H9 (cell line): ENCODE measurements around the gene RELA. TPM values are rescaled to one million over a fixed set of nuclear protein-coding genes. Genes with fewer than 3 reads are reported as not detected.

Experiments
- DNase-seq: peaks from one replicate; pipeline ENCODE4 v3.0.0-alpha.2; 2017
- H2AFZ ChIP-seq: one replicate; pipeline ENCODE4 v1.6.1; 2013; ENCODE audit warnings: mild to moderate bottlenecking, low read length, control low read depth, moderate library complexity
- H2AK5ac ChIP-seq: 2 replicates; pipeline ENCODE4 v1.6.1; 2013; ENCODE audit warnings: low read length, control low read depth, mixed read lengths; ENCODE audit not compliant: insufficient read length
- H2BK120ac ChIP-seq: one replicate; pipeline ENCODE4 v1.6.1; 2013; ENCODE audit warnings: low read depth, mild to moderate bottlenecking, low read length, control low read depth, inconsistent platforms; ENCODE audit not compliant: poor library complexity, severe bottlenecking
- H2BK12ac ChIP-seq: 2 replicates; pipeline ENCODE4 v1.6.1; 2013; ENCODE audit warnings: low read length, control low read depth, mixed read lengths, low read depth; ENCODE audit not compliant: insufficient read length
- H2BK15ac ChIP-seq: 2 replicates; pipeline ENCODE4 v1.6.1; 2013; ENCODE audit warnings: low read depth, low read length, control low read depth
- H2BK20ac ChIP-seq: one replicate; pipeline ENCODE4 v1.6.1; 2013; ENCODE audit warnings: low read depth, mild to moderate bottlenecking, low read length, control low read depth, inconsistent platforms; ENCODE audit not compliant: poor library complexity, severe bottlenecking
- H2BK5ac ChIP-seq: 2 replicates; pipeline ENCODE4 v1.6.1; 2013; ENCODE audit warnings: low read length, control low read depth, mixed read lengths; ENCODE audit not compliant: insufficient read length
- H3K14ac ChIP-seq: 2 replicates; pipeline ENCODE4 v1.6.1; 2013; ENCODE audit warnings: low read length, control low read depth; ENCODE audit not compliant: insufficient read depth
- H3K18ac ChIP-seq: 2 replicates; pipeline ENCODE4 v1.6.1; 2013; ENCODE audit warnings: low read depth, mild to moderate bottlenecking, mixed read lengths, low read length, control low read depth; ENCODE audit not compliant: insufficient read length
- H3K23ac ChIP-seq: 2 replicates; pipeline ENCODE4 v1.6.1; 2013; ENCODE audit warnings: low read length, control low read depth, mixed read lengths, low read depth; ENCODE audit not compliant: insufficient read length
- H3K23me2 ChIP-seq: 2 replicates; pipeline ENCODE4 v1.6.1; 2013; ENCODE audit warnings: low read depth, mild to moderate bottlenecking, mixed read lengths, low read length, control low read depth; ENCODE audit not compliant: insufficient read length, poor library complexity, severe bottlenecking
- H3K27ac ChIP-seq: 2 replicates; pipeline ENCODE4 v1.5.1; 2013; ENCODE audit warnings: low read length, control low read depth, mixed read lengths, low read depth; ENCODE audit not compliant: insufficient read length
- H3K27me3 ChIP-seq: 2 replicates; pipeline ENCODE4 v1.6.1; 2013; ENCODE audit warnings: low read length, control low read depth, inconsistent platforms; ENCODE audit not compliant: insufficient read depth
- H3K4ac ChIP-seq: 2 replicates; pipeline ENCODE4 v1.6.1; 2013; ENCODE audit warnings: low read depth, mild to moderate bottlenecking, control low read depth, inconsistent platforms, low read length, moderate library complexity
- H3K4me1 ChIP-seq: 2 replicates; pipeline ENCODE4 v1.6.1; 2013; ENCODE audit warnings: low read length, control low read depth, inconsistent platforms; ENCODE audit not compliant: insufficient read depth
- H3K4me2 ChIP-seq: 2 replicates; pipeline ENCODE4 v1.6.1; 2013; ENCODE audit warnings: low read length, control low read depth, mixed read lengths; ENCODE audit not compliant: insufficient read length, insufficient read depth
- H3K56ac ChIP-seq: 2 replicates; pipeline ENCODE4 v1.6.1; 2013; ENCODE audit warnings: low read depth, mild to moderate bottlenecking, mixed read lengths, low read length, control low read depth; ENCODE audit not compliant: insufficient read length
- H3K79me1 ChIP-seq: 2 replicates; pipeline ENCODE4 v1.6.1; 2013; ENCODE audit warnings: low read depth, mild to moderate bottlenecking, moderate library complexity, low read length, control low read depth, inconsistent platforms; ENCODE audit not compliant: insufficient read depth, poor library complexity, severe bottlenecking
- H3K79me2 ChIP-seq: 2 replicates; pipeline ENCODE4 v1.6.1; 2013; ENCODE audit warnings: low read length, control low read depth, inconsistent platforms; ENCODE audit not compliant: insufficient read depth
- H3K9ac ChIP-seq: 2 replicates; pipeline ENCODE4 v1.6.1; 2013; ENCODE audit warnings: low read length, control low read depth, mixed read lengths; ENCODE audit not compliant: insufficient read length; ENCODE audit errors: extremely low read depth
- H3K9me3 ChIP-seq: one replicate; pipeline ENCODE4 v1.6.1; 2013; ENCODE audit warnings: low read depth, low read length, inconsistent platforms; ENCODE audit not compliant: control insufficient read depth
- H3T11ph ChIP-seq: one replicate; pipeline ENCODE4 v1.6.1; 2013; ENCODE audit warnings: mild to moderate bottlenecking, low read length, control low read depth, inconsistent platforms
- H4K20me1 ChIP-seq: one replicate; pipeline ENCODE4 v1.6.1; 2013; ENCODE audit not compliant: control insufficient read depth, insufficient read length, insufficient read depth
- H4K5ac ChIP-seq: 2 replicates; pipeline ENCODE4 v1.6.1; 2013; ENCODE audit warnings: low read depth, mild to moderate bottlenecking, mixed read lengths, low read length, control low read depth; ENCODE audit not compliant: insufficient read length
- H4K8ac ChIP-seq: replicated peaks from 2 replicates; pipeline ENCODE4 v1.6.1; 2013; ENCODE audit warnings: low read length, control low read depth, mixed read lengths, low read depth; ENCODE audit not compliant: insufficient read length
- H4K91ac ChIP-seq: 2 replicates; pipeline ENCODE4 v1.6.1; 2013; ENCODE audit warnings: low read depth, mild to moderate bottlenecking, moderate library complexity, mixed read lengths, low read length, control low read depth; ENCODE audit not compliant: insufficient read length
- H3K27ac Mint-ChIP-seq, 3 experiments: 2 replicates in 2 of 3; 3 replicates in 1 of 3; pipeline ENCODE4 v1.8.0; 2020 to 2021; ENCODE audit warnings: mixed read lengths in 3 of 3, mild to moderate bottlenecking in 1 of 3, moderate library complexity in 1 of 3
- H3K27me3 Mint-ChIP-seq: 2 replicates; pipeline ENCODE4 v1.8.0; 2021; ENCODE audit warnings: low read depth, mild to moderate bottlenecking, moderate library complexity, mixed read lengths
- H3K36me3 Mint-ChIP-seq, 3 experiments: 2 replicates in 2 of 3; 3 replicates in 1 of 3; pipeline ENCODE4 v1.8.0; 2020 to 2021; ENCODE audit warnings: low read depth in 3 of 3, mixed read lengths in 3 of 3; ENCODE audit not compliant: insufficient read depth in 1 of 3
- H3K4me1 Mint-ChIP-seq, 2 experiments: 2 replicates each; pipeline ENCODE4 v1.8.0; 2020; ENCODE audit warnings: mixed read lengths in 2 of 2
- H3K4me3 Mint-ChIP-seq, 2 experiments: 2 replicates in 1 of 2; 3 replicates in 1 of 2; pipeline ENCODE4 v1.8.0; 2020 to 2021; ENCODE audit warnings: mild to moderate bottlenecking in 2 of 2, mixed read lengths in 2 of 2, moderate library complexity in 1 of 2
- H3K9me3 Mint-ChIP-seq, 2 experiments: 2 replicates in 1 of 2; 3 replicates in 1 of 2; pipeline ENCODE4 v1.8.0; 2020; ENCODE audit warnings: mild to moderate bottlenecking in 2 of 2, mixed read lengths in 2 of 2, moderate library complexity in 1 of 2
- WGBS: extraction: QIAGEN DNeasy Blood & Tissue Kit; methylation state at CpG from one replicate; pipeline ENCODE4 v1.1.7; 2013; ENCODE audit warnings: missing lambda C conversion rate, low lambda C conversion rate, mixed read lengths; ENCODE audit not compliant: insufficient read length; ENCODE audit errors: extremely low coverage; 5-methylcytosine and 5-hydroxymethylcytosine counted together
- total RNA-seq: library from RNA; stranded (reverse); gene quantifications from 2 replicates; pipeline ENCODE4 v1.2.1, GENCODE V29; 2021
- TF ChIP-seq, protein P1 (sequence below): fragments of 200-600 bp; sonication (generic); conservative IDR thresholded peaks from 3 replicates; pipeline ENCODE4 v1.8.0; 2021; ENCODE audit warnings: antibody characterized with exemption, mild to moderate bottlenecking

RELA gene
- total RNA-seq, 1 experiment from 2014 or later = 48.8 TPM

DNA sequence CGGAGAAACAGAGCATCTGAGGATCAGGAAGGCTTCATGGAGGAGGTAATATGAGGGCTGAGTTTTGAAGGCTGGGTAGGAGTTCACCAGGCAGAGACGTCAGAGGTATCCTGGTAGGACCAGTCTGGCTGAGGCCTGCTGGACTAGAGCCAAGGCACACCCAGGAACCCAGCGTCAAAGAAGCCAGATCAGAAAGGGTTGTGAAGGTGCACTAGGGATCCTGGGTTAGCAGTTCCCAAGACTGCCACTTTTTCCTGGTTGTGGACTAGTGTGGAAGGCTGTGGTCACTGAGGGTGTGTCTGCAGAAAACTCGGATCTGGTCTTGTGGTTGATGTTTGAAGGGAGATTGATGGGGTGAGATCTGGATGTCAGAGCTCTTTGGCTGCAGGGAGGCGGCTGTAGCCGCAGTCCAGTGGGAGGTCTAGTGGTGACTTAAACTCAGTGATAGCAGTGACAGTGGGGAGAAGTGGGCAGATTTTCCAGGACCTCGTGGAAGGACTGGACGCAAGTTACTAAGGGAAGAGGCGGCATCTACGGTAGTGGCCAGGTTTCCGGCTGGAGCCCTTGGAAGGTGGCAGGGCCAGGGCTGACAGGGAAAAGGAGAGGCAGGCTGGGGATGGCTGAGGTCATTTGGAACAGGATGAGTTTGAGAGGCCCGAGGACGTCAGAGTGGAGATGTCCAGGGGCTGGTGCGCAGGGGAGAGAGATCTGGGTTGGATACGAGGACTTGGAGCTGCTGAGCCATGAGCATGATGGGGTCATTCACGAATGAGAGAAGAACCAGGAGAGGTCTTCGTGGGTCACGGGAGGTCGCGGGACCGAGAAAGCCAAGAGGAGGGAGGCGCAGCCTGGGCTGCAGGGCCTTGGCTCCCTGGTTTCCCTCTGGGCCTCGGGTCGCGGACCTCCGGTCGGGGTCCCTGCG, 10.9 kb downstream of the RELA start:
- no peak overlapping the region for H2BK20ac ChIP-seq
- Mint-ChIP-seq H3K4me3 (peak overlapping the region; percentile 78 to 80), H3K4me1 (peaks cover 20 to 23% of the 10 kb centered on the region in 2 experiments), H3K27me3 (peaks cover 3% of the 10 kb centered on the region), H3K27ac (peak overlapping the region in 2 of 3 experiments; percentile 47 to 90; a peak in 3 of 7 replicates), H3K36me3 (peaks cover 21 to 36% (median 26%) of the 10 kb centered on the region in 3 experiments), H3K9me3 (no peaks in the 10 kb centered on the region; a peak in 1 of 5 replicates)
- H3T11ph ChIP-seq = no peak overlapping the region
- H3K9ac ChIP-seq = peak overlapping the region; percentile 39
- H3K14ac ChIP-seq = peak overlapping the region; percentile 77; the same call in 1 of the 2 replicates
- no peaks in the 10 kb centered on the region for H3K27me3 ChIP-seq
- H3K4ac ChIP-seq = no peak overlapping the region
- peak overlapping the region; percentile 86 for H3K4me2 ChIP-seq
- H2BK12ac ChIP-seq = no peak overlapping the region
- DNase-seq = no peak
- H3K23me2 ChIP-seq = peaks cover 4% of the 10 kb centered on the region
- H3K4me1 ChIP-seq = peaks cover 4% of the 10 kb centered on the region; the same call in 1 of the 2 replicates
- H2AFZ ChIP-seq = no peak overlapping the region
- no peak overlapping the region for H4K91ac ChIP-seq
- no peaks in the 10 kb centered on the region for H3K79me2 ChIP-seq
- H4K5ac ChIP-seq = no peak overlapping the region
- no peak overlapping the region for H2BK120ac ChIP-seq
- H2AK5ac ChIP-seq = no peak overlapping the region
- H2BK5ac ChIP-seq = no peak overlapping the region
- TF ChIP-seq, protein P1, sequence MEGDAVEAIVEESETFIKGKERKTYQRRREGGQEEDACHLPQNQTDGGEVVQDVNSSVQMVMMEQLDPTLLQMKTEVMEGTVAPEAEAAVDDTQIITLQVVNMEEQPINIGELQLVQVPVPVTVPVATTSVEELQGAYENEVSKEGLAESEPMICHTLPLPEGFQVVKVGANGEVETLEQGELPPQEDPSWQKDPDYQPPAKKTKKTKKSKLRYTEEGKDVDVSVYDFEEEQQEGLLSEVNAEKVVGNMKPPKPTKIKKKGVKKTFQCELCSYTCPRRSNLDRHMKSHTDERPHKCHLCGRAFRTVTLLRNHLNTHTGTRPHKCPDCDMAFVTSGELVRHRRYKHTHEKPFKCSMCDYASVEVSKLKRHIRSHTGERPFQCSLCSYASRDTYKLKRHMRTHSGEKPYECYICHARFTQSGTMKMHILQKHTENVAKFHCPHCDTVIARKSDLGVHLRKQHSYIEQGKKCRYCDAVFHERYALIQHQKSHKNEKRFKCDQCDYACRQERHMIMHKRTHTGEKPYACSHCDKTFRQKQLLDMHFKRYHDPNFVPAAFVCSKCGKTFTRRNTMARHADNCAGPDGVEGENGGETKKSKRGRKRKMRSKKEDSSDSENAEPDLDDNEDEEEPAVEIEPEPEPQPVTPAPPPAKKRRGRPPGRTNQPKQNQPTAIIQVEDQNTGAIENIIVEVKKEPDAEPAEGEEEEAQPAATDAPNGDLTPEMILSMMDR = no peak
- no peak overlapping the region for H2BK15ac ChIP-seq
- H4K20me1 ChIP-seq = no peaks in the 10 kb centered on the region
- H3K23ac ChIP-seq = no peak overlapping the region
- no peak overlapping the region for H3K27ac ChIP-seq
- H4K8ac ChIP-seq = no peak overlapping the region
- H3K18ac ChIP-seq = no peak overlapping the region
- H3K79me1 ChIP-seq = no peaks in the 10 kb centered on the region
- no peak overlapping the region for H3K56ac ChIP-seq
- no CpG with 5 or more reads among the region's 28 CpGs for WGBS
- no peaks in the 10 kb centered on the region for H3K9me3 ChIP-seq
